H7 (cell line): ENCODE results near the gene ZNF407. TPM values are rescaled to one million over a fixed set of nuclear protein-coding genes. Genes with fewer than 3 reads are reported as not detected.
A peak's percentile ranks its signal among the peaks of the same experiment; 100 is the strongest.
"Not testable (repeated sequence)": the region's sequence is repeated elsewhere in the genome, so short reads cannot be mapped to it uniquely, and the experiment has no call there.

ENCODE experiments used
- DNase-seq: peaks from one replicate; pipeline ENCODE4 v3.0.0; 2012
- H3K27me3 ChIP-seq: 2 replicates; pipeline ENCODE4 v1.6.0; 2011; ENCODE audit warnings: mild to moderate bottlenecking, low read length; ENCODE audit not compliant: control insufficient read depth, insufficient read depth
- H3K36me3 ChIP-seq: replicated peaks from 2 replicates; pipeline ENCODE4 v1.5.1; 2011; ENCODE audit warnings: low read length; ENCODE audit not compliant: control insufficient read depth, insufficient read depth
- H3K4me3 ChIP-seq: 2 replicates; pipeline ENCODE4 v1.5.1; 2011; ENCODE audit warnings: low read depth, mild to moderate bottlenecking, control low read depth, low read length, moderate library complexity; ENCODE audit not compliant: insufficient read depth
- total RNA-seq: library from RNA; depleted of rRNA; stranded (reverse); fragments of >200 nt; shearing (Covaris generic); gene quantifications from 2 replicates; pipeline ENCODE4 v1.2.3, GENCODE V29; 2014

ZNF407 gene
- total RNA-seq, 1 experiment from 2014 or later = 2.9 TPM

- DNase-seq = no peak
- Histone ChIP-seq H3K4me3 (no peak overlapping the region), H3K36me3 (no peaks in the 10 kb centered on the region), H3K27me3 (no peaks in the 10 kb centered on the region)
These were observed 478.6 kb downstream of the ZNF407 start for GRCh38 chr18:75076286-75076685.

GRCh38 chr18:75081486-75081885 lies 483.8 kb downstream of the ZNF407 start:
- peak; percentile 3 for DNase-seq
- no peaks in the 10 kb centered on the region for H3K27me3 ChIP-seq
- no peaks in the 10 kb centered on the region for H3K36me3 ChIP-seq
- no peak overlapping the region for H3K4me3 ChIP-seq

- H3K36me3 ChIP-seq = no peaks in the 10 kb centered on the region
- H3K4me3 ChIP-seq = no peak overlapping the region
- no peaks in the 10 kb centered on the region for H3K27me3 ChIP-seq
- no peak for DNase-seq
These were observed 485.5 kb downstream of the ZNF407 start for GRCh38 chr18:75083131-75083530.

GRCh38 chr18:75083761-75084160 lies 486.1 kb downstream of the ZNF407 start:
- Histone ChIP-seq H3K36me3 (no peaks in the 10 kb centered on the region), H3K4me3 (no peak overlapping the region), H3K27me3 (no peaks in the 10 kb centered on the region)
- DNase-seq = no peak

GRCh38 chr18:75085676-75086075 lies 488.0 kb downstream of the ZNF407 start:
- DNase-seq, H3K36me3 ChIP-seq, H3K27me3 ChIP-seq, H3K4me3 ChIP-seq: not testable (repeated sequence)

GRCh38 chr18:75086494-75087034 lies 488.9 kb downstream of the ZNF407 start:
- H3K4me3 ChIP-seq = no peak overlapping the region
- H3K36me3 ChIP-seq = no peaks in the 10 kb centered on the region
- H3K27me3 ChIP-seq = no peaks in the 10 kb centered on the region
- DNase-seq = no peak

- Histone ChIP-seq H3K27me3 (no peaks in the 10 kb centered on the region), H3K36me3 (no peaks in the 10 kb centered on the region), H3K4me3 (no peak overlapping the region)
- no peak for DNase-seq
These were observed 489.7 kb downstream of the ZNF407 start for GRCh38 chr18:75087119-75088020.

GRCh38 chr18:75088021-75088506 lies 490.4 kb downstream of the ZNF407 start:
- DNase-seq = peak; percentile 33
- H3K4me3 ChIP-seq = no peak overlapping the region
- H3K36me3 ChIP-seq = no peaks in the 10 kb centered on the region
- H3K27me3 ChIP-seq = no peaks in the 10 kb centered on the region

- DNase-seq = peak; percentile 42
- Histone ChIP-seq H3K36me3 (no peaks in the 10 kb centered on the region), H3K4me3 (no peak overlapping the region), H3K27me3 (no peaks in the 10 kb centered on the region)
These were observed 491.0 kb downstream of the ZNF407 start for GRCh38 chr18:75088622-75089211.

- peak; percentile 69 for DNase-seq
- H3K36me3 ChIP-seq = no peaks in the 10 kb centered on the region
- no peak overlapping the region for H3K4me3 ChIP-seq
- H3K27me3 ChIP-seq = no peaks in the 10 kb centered on the region
These were observed 492.2 kb downstream of the ZNF407 start for GRCh38 chr18:75089748-75090327.

GRCh38 chr18:75090336-75090735 lies 492.7 kb downstream of the ZNF407 start:
- no peaks in the 10 kb centered on the region for H3K36me3 ChIP-seq
- DNase-seq = peak; percentile 68
- no peak overlapping the region for H3K4me3 ChIP-seq
- no peaks in the 10 kb centered on the region for H3K27me3 ChIP-seq

GRCh38 chr18:75097491-75098225 lies 500.0 kb downstream of the ZNF407 start:
- no peaks in the 10 kb centered on the region for H3K36me3 ChIP-seq

GRCh38 chr18:75100832-75101630 lies 503.4 kb downstream of the ZNF407 start:
- Histone ChIP-seq H3K36me3 (no peaks in the 10 kb centered on the region), H3K27me3 (no peaks in the 10 kb centered on the region), H3K4me3 (no peak overlapping the region)
- no peak for DNase-seq

More at GRCh38 chr18:75097491-75098225, 500.0 kb downstream of the ZNF407 start:
- H3K4me3 ChIP-seq = no peak overlapping the region
- DNase-seq = no peak
- H3K27me3 ChIP-seq = no peaks in the 10 kb centered on the region
